GM12873 (cell line): Measurements from ENCODE around the gene OR51B6.

Experiments
- TF ChIP-seq, protein P1 (sequence below): IDR thresholded peaks from 2 replicates; pipeline ENCODE4 v1.5.1; 2012; ENCODE audit warnings: low read depth, mild to moderate bottlenecking, moderate library complexity, low read length, control low read depth; ENCODE audit not compliant: insufficient read depth; ENCODE audit errors: missing control alignments

The OR51B6 gene

DNA sequence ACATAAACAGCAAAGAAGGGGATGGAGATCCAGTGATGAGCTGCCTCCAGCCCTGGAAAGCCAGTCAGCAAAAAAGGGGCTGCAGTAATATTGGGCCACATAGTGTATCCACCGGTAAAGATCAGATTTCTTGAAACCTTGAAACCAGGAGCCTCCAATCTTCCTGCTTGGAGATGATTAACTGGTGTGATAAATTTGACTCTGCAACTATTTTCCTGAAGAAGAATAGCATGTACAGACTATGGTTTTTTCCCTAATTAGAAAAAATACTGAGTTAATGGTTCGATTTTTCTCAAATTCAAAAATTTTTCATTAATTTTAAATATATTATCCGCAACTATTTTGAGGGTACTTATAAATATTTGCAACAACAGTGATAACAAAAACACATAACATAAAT lies 27.1 kb upstream of the OR51B6 start, which contains the start of gene OR51B2:
Gene OR51B2 (minus strand): TSS at position 101 of the 400 bp plus-strand sequence. CDS start 0 bp downstream, at position 101.
- TF ChIP-seq, protein P1, sequence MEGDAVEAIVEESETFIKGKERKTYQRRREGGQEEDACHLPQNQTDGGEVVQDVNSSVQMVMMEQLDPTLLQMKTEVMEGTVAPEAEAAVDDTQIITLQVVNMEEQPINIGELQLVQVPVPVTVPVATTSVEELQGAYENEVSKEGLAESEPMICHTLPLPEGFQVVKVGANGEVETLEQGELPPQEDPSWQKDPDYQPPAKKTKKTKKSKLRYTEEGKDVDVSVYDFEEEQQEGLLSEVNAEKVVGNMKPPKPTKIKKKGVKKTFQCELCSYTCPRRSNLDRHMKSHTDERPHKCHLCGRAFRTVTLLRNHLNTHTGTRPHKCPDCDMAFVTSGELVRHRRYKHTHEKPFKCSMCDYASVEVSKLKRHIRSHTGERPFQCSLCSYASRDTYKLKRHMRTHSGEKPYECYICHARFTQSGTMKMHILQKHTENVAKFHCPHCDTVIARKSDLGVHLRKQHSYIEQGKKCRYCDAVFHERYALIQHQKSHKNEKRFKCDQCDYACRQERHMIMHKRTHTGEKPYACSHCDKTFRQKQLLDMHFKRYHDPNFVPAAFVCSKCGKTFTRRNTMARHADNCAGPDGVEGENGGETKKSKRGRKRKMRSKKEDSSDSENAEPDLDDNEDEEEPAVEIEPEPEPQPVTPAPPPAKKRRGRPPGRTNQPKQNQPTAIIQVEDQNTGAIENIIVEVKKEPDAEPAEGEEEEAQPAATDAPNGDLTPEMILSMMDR: no peak

DNA sequence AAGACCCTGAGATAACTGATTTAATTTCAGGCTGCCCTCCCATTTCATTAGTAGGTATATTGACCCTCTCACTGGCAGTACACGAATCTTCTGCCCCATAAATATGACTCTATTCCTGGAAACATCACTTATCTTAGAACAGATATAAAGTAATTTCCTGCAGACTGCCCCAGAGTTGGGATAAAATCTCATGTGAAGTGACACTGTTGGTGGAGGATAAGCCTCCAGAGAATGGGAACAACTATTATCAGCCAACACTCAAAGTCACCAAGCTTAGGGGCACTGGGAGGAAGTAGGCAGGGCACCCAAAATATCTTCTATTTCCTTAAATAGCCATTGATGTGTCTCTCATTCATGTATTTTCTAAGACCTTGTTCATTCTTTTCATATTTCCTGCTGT lies 16.1 kb upstream of the OR51B6 start:
- TF ChIP-seq, protein P1: no peak

DNA sequence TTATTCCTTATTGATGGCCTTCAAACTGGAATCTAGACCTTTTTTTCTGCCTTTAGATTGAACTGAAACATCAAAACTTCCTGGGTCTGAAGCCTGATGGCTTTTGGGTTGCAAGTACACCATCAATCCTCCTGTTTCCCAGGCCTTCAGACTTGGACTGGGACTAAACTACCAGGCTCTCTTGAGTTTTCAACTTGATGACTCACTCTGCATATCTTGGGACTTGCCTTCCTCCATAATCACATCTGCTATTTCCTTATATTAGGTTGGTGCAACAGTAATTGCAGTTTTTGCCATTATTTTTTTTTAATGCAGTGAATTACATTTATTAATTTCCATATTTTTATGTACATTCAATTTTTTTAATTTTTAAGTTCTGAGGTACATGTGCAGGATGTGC lies 15.0 kb upstream of the OR51B6 start:
- TF ChIP-seq, protein P1: no peak

DNA sequence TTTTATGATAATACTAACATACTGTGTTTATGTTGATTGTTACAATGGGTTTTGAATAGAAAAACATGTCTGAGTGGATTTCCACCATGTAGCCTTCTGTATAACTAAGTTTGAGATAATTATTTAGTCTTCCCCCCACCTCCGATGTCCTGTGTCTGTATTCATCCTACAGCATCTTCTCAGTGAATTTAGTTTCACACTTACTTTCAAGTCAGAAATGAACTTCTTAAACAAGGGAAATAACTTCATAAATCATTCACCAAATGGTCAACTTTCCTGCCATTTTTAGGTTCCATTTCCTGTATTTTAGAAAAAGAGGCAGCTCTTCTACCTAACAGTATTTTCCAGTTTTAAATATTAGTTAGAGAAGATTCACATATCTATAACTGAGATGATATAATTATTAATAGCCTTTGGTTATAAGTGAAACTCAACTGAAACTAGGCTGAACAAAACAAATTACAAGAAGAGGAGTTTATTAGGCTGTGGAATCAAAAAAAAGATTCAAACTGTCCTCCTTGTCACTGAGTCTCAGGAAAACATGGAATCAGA lies 11.5 kb upstream of the OR51B6 start:
- TF ChIP-seq, protein P1: no peak

DNA sequence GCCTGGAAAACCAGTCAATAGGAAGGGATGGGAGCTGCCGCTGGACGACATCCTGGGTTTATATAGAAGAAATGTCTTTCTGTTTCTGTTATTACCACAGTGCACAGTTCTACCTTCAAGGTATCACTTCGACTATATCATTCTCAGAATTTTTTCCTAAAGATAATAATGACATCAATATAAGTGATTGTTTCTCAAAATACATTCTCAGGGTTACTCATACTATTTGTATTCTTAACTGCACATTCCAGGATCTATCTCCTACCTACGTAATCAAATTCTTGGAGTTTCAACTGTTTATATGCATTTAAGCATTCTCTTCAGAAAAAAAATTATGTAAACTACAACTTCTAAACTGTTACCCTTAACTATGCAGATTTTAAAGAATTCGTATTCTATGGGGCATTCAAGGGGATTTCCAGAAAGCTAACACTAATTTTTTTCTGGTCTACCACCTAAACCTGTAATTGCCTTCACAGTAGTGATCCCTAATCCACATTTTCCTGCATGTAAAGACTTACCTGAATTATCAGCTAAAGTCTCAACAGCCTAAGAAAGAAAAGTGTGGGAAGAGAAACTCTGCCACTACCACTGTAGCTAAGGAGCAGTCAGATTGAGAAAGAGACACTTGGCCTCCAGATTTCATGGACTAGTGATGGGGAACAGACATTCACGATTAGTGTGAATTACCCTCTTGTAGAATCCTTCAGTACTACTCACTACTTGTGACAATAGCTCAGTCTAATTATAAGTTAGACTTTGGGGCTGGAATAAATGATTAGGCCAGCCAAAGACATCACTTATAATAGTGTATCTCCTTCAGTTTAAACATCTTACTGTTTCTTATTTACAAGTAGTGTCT lies 7.6 kb upstream of the OR51B6 start, which contains the start of gene OR51B5:
Gene OR51B5 (minus strand): TSS at position 51 of the 862 bp plus-strand sequence. CDS start 0 bp downstream, at position 51.
- TF ChIP-seq, protein P1: no peak

DNA sequence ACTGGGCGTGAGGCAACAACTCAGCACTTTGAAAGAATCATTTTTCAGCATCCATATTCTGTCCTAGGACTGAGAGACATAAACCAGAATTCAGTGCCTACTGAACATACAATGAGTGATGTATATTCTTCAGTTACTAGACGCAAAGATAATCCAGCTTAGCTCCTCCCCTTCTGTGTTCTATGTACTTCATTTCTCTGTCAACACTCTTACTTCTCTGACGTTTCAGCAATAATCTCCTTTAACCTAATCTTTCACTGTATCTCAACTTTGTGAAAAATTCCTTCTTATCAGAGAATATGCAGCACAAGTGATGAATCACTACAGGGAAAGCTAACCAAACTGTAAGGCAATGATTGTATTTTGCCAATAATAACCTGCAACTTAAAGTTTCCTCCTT lies 5.5 kb upstream of the OR51B6 start:
- TF ChIP-seq, protein P1: no peak

DNA sequence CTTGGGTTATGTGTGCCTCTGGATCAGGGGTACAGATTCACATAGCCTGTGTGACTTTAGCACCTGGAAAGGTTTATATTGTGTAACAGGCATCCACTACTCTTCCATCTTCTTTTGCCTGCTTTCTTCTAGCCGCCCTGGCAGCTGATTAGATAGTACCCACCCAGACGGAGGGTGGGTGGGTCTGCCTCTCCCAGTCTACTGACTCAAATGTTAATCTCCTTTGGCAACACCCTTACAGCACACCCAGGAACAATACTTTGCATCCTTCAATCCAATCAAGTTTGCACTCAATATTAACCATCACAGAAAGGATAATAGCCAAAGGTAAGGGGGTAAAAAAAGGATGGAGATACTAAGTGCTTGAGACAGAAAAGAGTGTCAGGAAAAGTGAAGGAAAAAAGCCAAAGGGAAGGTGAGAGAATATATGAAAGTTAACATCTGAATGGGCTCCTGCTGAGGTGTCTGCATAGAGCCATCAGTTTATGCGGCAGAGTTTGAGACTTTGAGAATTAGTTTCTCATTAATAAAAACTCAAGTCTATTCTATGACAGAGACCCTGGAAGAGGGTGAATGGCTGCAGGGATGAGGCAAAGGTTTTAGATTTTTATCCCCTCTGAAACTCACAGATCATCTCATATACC lies 2.6 kb upstream of the OR51B6 start:
- TF ChIP-seq, protein P1: no peak
